WTC11 (cell line): ENCODE data around the gene EEA1. TPM values are rescaled to one million over a fixed set of nuclear protein-coding genes. Genes with fewer than 3 reads are reported as not detected.

Experiments
- ATAC-seq: fragments of 200-7000 bp; cut with Tn5 transposase; 2 replicates; pipeline ENCODE4 v1.10.0; 2021; ENCODE audit warnings: mild to moderate bottlenecking, moderate library complexity
- CTCF ChIA-PET: fragments of 300-600 bp; sonication (Branson Sonifier 250); formaldehyde crosslinking; loops from one replicate; lab custom pipeline; 2021; ENCODE audit warnings: antibody characterized with exemption; lab: Charles Lee
- POLR2A ChIA-PET: fragments of 350-600 bp; sonication (Branson Sonifier 250); formaldehyde crosslinking; loops from one replicate; lab custom pipeline; 2021; ENCODE audit warnings: antibody characterized with exemption; lab: Charles Lee
- DNase-seq: peaks from one replicate; pipeline ENCODE4 v3.0.0; 2021; ENCODE audit warnings: low spot score
- H3K27ac Mint-ChIP-seq: 2 replicates; pipeline ENCODE4 v1.8.0; 2021; ENCODE audit warnings: mixed read lengths
- H3K27me3 Mint-ChIP-seq: 2 replicates; pipeline ENCODE4 v1.8.0; 2021; ENCODE audit warnings: low read depth, mild to moderate bottlenecking, moderate library complexity, mixed read lengths
- H3K36me3 Mint-ChIP-seq: 2 replicates; pipeline ENCODE4 v1.8.0; 2021; ENCODE audit warnings: mixed read lengths
- H3K4me1 Mint-ChIP-seq: 2 replicates; pipeline ENCODE4 v1.8.0; 2022; ENCODE audit warnings: mixed read lengths
- H3K4me3 Mint-ChIP-seq: 2 replicates; pipeline ENCODE4 v1.8.0; 2021; ENCODE audit warnings: mild to moderate bottlenecking, moderate library complexity, mixed read lengths
- H3K9me3 Mint-ChIP-seq: 2 replicates; pipeline ENCODE4 v1.8.0; 2021; ENCODE audit warnings: mixed read lengths
- ESRRA ChIP-seq: sonication (generic); formaldehyde crosslinking; IDR thresholded peaks from 2 replicates; pipeline ENCODE4 v1.8.1; 2022; ENCODE audit warnings: mild to moderate bottlenecking, missing genetic modification reagents, borderline replicate concordance
- ETV6 ChIP-seq: sonication (generic); formaldehyde crosslinking; IDR thresholded peaks from 2 replicates; pipeline ENCODE4 v1.8.1; 2022; ENCODE audit warnings: mild to moderate bottlenecking, missing genetic modification reagents
- FOXP1 ChIP-seq: sonication (generic); formaldehyde crosslinking; IDR thresholded peaks from 2 replicates; pipeline ENCODE4 v1.8.0; 2022; ENCODE audit warnings: missing genetic modification reagents, mild to moderate bottlenecking, moderate library complexity, borderline replicate concordance
- HMGXB4 ChIP-seq: sonication (generic); formaldehyde crosslinking; IDR thresholded peaks from 2 replicates; pipeline ENCODE4 v1.8.1; 2023; ENCODE audit warnings: mild to moderate bottlenecking, moderate library complexity, missing genetic modification reagents
- MAX ChIP-seq: sonication (generic); formaldehyde crosslinking; IDR thresholded peaks from 2 replicates; pipeline ENCODE4 v1.8.0; 2022; ENCODE audit warnings: mild to moderate bottlenecking, missing genetic modification reagents
- MLX ChIP-seq: sonication (generic); formaldehyde crosslinking; IDR thresholded peaks from 2 replicates; pipeline ENCODE4 v1.8.1; 2023; ENCODE audit warnings: mild to moderate bottlenecking, missing genetic modification reagents, moderate library complexity
- NFE2L1 ChIP-seq: sonication (generic); formaldehyde crosslinking; IDR thresholded peaks from 2 replicates; pipeline ENCODE4 v1.8.1; 2023; ENCODE audit warnings: missing genetic modification reagents
- NR3C1 ChIP-seq: sonication (generic); formaldehyde crosslinking; conservative IDR thresholded peaks from 2 replicates; pipeline ENCODE4 v1.8.1; 2023; ENCODE audit warnings: low read depth, mild to moderate bottlenecking, missing genetic modification reagents
- RORB ChIP-seq: fragments of 250-450 bp; sonication (Bioruptor Pico); IDR thresholded peaks from 2 replicates; pipeline ENCODE4 v1.9.0; 2021; ENCODE audit warnings: mild to moderate bottlenecking
- SMAD3 ChIP-seq: sonication (generic); formaldehyde crosslinking; IDR thresholded peaks from 2 replicates; pipeline ENCODE4 v1.8.0; 2022; ENCODE audit warnings: missing genetic modification reagents, mild to moderate bottlenecking, borderline replicate concordance
- SP1 ChIP-seq: sonication (generic); formaldehyde crosslinking; conservative IDR thresholded peaks from 2 replicates; pipeline ENCODE4 v1.8.1; 2022; ENCODE audit warnings: missing genetic modification reagents
- USF2 ChIP-seq: sonication (generic); formaldehyde crosslinking; IDR thresholded peaks from 2 replicates; pipeline ENCODE4 v1.8.1; 2023; ENCODE audit warnings: mild to moderate bottlenecking, missing genetic modification reagents, moderate library complexity
- ZBTB21 ChIP-seq: sonication (generic); formaldehyde crosslinking; IDR thresholded peaks from 2 replicates; pipeline ENCODE4 v1.8.1; 2023; ENCODE audit warnings: mild to moderate bottlenecking, missing genetic modification reagents, borderline replicate concordance
- ZBTB43 ChIP-seq: sonication (generic); formaldehyde crosslinking; IDR thresholded peaks from 2 replicates; pipeline ENCODE4 v1.8.1; 2023; ENCODE audit warnings: mild to moderate bottlenecking, missing genetic modification reagents
- ZMAT4 ChIP-seq: fragments of 250-450 bp; sonication (Bioruptor Pico); IDR thresholded peaks from 2 replicates; pipeline ENCODE4 v1.9.0; 2021; ENCODE audit warnings: mild to moderate bottlenecking
- ZNF121 ChIP-seq: sonication (generic); formaldehyde crosslinking; IDR thresholded peaks from 2 replicates; pipeline ENCODE4 v1.8.0; 2023; ENCODE audit warnings: missing genetic modification reagents
- ZNF317 ChIP-seq: sonication (generic); formaldehyde crosslinking; IDR thresholded peaks from 2 replicates; pipeline ENCODE4 v1.8.1; 2023; ENCODE audit warnings: low read depth, mild to moderate bottlenecking, moderate library complexity, missing genetic modification reagents, borderline replicate concordance
- ZNF425 ChIP-seq: fragments of 250-450 bp; sonication (Bioruptor Pico); conservative IDR thresholded peaks from 2 replicates; pipeline ENCODE4 v1.9.0; 2021; ENCODE audit warnings: mild to moderate bottlenecking
- total RNA-seq: library from RNA; stranded (reverse); gene quantifications from 3 replicates; pipeline ENCODE4 v1.2.3, GENCODE V29; 2021

EEA1 gene
- total RNA-seq, 1 experiment from 2014 or later = 20.3 TPM

GRCh38 chr12:92765871-92766270 lies 163.2 kb downstream of the EEA1 start:
- ATAC-seq = peak; percentile 71
- H3K4me3 Mint-ChIP-seq = no peak overlapping the region
- POLR2A ChIA-PET = no interaction called here
- CTCF ChIA-PET = interaction anchor here (0.5 to 1.1 kb wide), 2 partner anchors 49 to 157 kb away, joined by 3 to 5 read pairs; no protein-coding TSS in a partner anchor
- no peak for TF ChIP-seq HMGXB4 (CRISPR knock-in tag)
- TF ChIP-seq ZBTB21 = no peak
- no peak for TF ChIP-seq ETV6 (CRISPR knock-in tag)
- TF ChIP-seq, all 79 proteins: peak for 0
- Mint-ChIP-seq H3K27ac (peak overlapping the region; percentile 36; the same call in 1 of the 2 replicates), H3K27me3 (no peaks in the 10 kb centered on the region), H3K9me3 (peaks cover 3% of the 10 kb centered on the region; the same call in 1 of the 2 replicates), H3K4me1 (peaks cover 13% of the 10 kb centered on the region), H3K36me3 (no peaks in the 10 kb centered on the region)
- DNase-seq = no peak

GRCh38 chr12:92764831-92765230 lies 164.3 kb downstream of the EEA1 start:
- no peak for DNase-seq
- TF ChIP-seq ZNF317 (CRISPR knock-in tag) = no peak
- no peak for TF ChIP-seq SMAD3 (CRISPR knock-in tag)
- no peak for TF ChIP-seq ZNF425
- TF ChIP-seq ZBTB21 = no peak
- no peak for TF ChIP-seq ZMAT4 (CRISPR knock-in tag)
- TF ChIP-seq, all 79 proteins: peak for 0
- POLR2A ChIA-PET = no interaction called here
- Mint-ChIP-seq H3K9me3 (peaks cover 3% of the 10 kb centered on the region; the same call in 1 of the 2 replicates), H3K27me3 (no peaks in the 10 kb centered on the region), H3K27ac (no peak overlapping the region), H3K4me3 (no peak overlapping the region), H3K36me3 (no peaks in the 10 kb centered on the region), H3K4me1 (peaks cover 13% of the 10 kb centered on the region)
- peak; percentile 49 for ATAC-seq
- CTCF ChIA-PET = no interaction called here

GRCh38 chr12:92762773-92763172 lies 166.3 kb downstream of the EEA1 start:
- ATAC-seq (no peak), DNase-seq (no peak)
- no peak overlapping the region for H3K4me3 Mint-ChIP-seq
- H3K4me1 Mint-ChIP-seq = peaks cover 13% of the 10 kb centered on the region
- ChIA-PET CTCF (no interaction called here), POLR2A (interaction anchor here (1.4 kb wide), 1 partner anchor 617 kb away, joined by 3 read pairs; the partner anchor contains the start of gene BTG1)
- H3K27ac Mint-ChIP-seq = no peak overlapping the region
- H3K9me3 Mint-ChIP-seq = peaks cover 3% of the 10 kb centered on the region; the same call in 1 of the 2 replicates
- H3K27me3 Mint-ChIP-seq = no peaks in the 10 kb centered on the region
- H3K36me3 Mint-ChIP-seq = no peaks in the 10 kb centered on the region
- TF ChIP-seq USF2 (CRISPR knock-in tag) = no peak
- TF ChIP-seq HMGXB4 (CRISPR knock-in tag) = no peak
- no peak for TF ChIP-seq MLX
- no peak for TF ChIP-seq ZNF425
- TF ChIP-seq RORB (CRISPR knock-in tag) = no peak
- no peak for TF ChIP-seq ZNF121 (CRISPR knock-in tag)
- no peak for TF ChIP-seq ESRRA (CRISPR knock-in tag)
- no peak for TF ChIP-seq FOXP1 (CRISPR knock-in tag)
- TF ChIP-seq NR3C1 (CRISPR knock-in tag) = no peak
- no peak for TF ChIP-seq MAX
- TF ChIP-seq NFE2L1 (CRISPR knock-in tag) = no peak
- TF ChIP-seq SP1 (CRISPR knock-in tag) = no peak
- TF ChIP-seq ZMAT4 (CRISPR knock-in tag) = no peak
- TF ChIP-seq ZBTB43 (CRISPR knock-in tag) = no peak
